Measurements from ENCODE around the gene IPCEF1.

Gene IPCEF1

DNA sequence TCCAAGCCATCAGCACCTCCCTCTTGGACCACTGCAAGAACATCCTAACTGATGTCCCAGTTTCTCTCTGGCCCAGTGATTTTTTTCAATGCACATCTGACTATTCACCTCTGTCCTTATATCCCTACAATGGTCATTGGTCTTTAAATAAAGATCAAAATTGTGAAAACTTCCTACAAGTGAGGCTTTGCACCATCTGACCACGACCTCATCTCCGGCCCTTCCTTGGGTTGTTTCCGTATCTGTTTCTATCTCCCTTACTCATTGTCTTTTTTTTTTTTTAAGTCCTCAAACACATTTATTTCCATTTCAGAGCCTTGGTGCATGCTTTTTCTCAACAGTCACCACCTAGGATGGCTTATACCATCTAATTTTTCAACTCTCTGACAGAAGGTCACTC lies 88.1 kb downstream of the IPCEF1 start:
- Histone ChIP-seq H3K4me3 (ENCODE audit: low read depth, low read length) (no peak overlapping the region), H3K36me3 (no peaks in the 10 kb centered on the region), H3K27me3 (ENCODE audit: insufficient read depth, low read depth, severe bottlenecking) (no peaks in the 10 kb centered on the region), H3K9me3 (ENCODE audit: severe bottlenecking) (peaks cover 3% of the 10 kb centered on the region), H3K27ac (no peak overlapping the region)
- TF ChIP-seq, protein P1, sequence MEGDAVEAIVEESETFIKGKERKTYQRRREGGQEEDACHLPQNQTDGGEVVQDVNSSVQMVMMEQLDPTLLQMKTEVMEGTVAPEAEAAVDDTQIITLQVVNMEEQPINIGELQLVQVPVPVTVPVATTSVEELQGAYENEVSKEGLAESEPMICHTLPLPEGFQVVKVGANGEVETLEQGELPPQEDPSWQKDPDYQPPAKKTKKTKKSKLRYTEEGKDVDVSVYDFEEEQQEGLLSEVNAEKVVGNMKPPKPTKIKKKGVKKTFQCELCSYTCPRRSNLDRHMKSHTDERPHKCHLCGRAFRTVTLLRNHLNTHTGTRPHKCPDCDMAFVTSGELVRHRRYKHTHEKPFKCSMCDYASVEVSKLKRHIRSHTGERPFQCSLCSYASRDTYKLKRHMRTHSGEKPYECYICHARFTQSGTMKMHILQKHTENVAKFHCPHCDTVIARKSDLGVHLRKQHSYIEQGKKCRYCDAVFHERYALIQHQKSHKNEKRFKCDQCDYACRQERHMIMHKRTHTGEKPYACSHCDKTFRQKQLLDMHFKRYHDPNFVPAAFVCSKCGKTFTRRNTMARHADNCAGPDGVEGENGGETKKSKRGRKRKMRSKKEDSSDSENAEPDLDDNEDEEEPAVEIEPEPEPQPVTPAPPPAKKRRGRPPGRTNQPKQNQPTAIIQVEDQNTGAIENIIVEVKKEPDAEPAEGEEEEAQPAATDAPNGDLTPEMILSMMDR (IDR thresholded peaks at IDR 0.05; ENCODE audit: low read depth, low read length): no peak
- DNase-seq: no peak

DNA sequence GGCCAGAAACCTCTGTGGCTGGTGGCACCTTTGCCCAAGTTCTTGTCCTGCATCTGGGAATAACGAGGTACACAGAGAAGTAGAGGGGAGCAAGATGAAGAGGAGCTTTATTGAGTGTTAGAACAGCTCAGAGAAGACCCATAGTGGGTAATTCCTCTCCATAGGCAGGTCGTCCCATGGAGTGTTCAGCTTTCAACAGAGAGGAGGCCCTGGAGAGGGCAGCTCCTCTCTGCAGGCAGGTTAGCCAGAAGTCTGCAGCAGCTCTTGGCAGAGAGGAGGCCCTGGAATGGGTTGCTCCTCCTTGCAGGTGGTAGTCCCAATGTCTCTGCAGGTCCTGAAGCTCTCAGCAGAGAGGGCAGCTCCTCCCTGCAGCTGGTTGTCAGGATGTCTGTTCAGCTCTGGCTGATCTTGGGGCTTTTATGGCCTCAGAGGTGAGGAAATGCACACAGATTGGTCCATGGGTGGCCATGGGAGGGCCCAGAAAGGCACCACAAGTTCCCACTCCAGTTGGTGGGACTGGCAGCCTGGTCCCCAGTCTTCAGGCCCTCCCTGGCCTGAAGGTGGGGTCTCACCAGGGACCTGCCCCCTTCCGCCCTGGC lies 89.0 kb downstream of the IPCEF1 start:
- no peaks in the 10 kb centered on the region for H3K27me3 ChIP-seq (ENCODE audit: insufficient read depth, low read depth, severe bottlenecking)
- peaks cover 3% of the 10 kb centered on the region for H3K9me3 ChIP-seq (ENCODE audit: severe bottlenecking)
- no peak for DNase-seq
- TF ChIP-seq, protein P1 (IDR thresholded peaks at IDR 0.05; ENCODE audit: low read depth, low read length): no peak
- H3K4me3 ChIP-seq (ENCODE audit: low read depth, low read length): no peak overlapping the region
- H3K36me3 ChIP-seq: no peaks in the 10 kb centered on the region
- no peak overlapping the region for H3K27ac ChIP-seq

DNA sequence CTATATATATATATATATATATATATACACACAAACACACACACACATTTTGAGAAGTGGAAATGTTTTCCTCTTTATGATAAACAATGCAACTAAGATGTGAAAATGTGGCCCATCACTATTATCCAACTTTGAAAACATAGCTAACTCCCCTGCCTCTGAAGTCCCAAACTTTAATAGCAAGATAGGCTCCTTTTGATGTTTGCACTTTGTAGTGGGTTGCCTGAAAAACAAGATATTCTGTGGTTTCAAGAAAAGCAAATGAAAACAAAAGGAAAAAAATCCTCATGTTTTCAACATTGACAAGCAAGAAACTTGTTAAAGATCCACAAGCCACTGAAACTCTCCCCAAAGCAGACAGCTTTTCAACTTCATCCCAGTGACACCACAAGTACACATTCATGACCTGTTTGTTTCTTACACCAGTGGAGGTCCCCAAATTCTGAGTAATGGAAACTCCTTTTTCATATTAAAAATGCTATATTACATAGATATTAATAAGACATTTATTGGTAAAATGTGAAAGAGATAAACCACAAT lies 90.0 kb downstream of the IPCEF1 start:
- H3K9me3 ChIP-seq (ENCODE audit: severe bottlenecking): peaks cover 3% of the 10 kb centered on the region
- H3K27me3 ChIP-seq (ENCODE audit: insufficient read depth, low read depth, severe bottlenecking): no peaks in the 10 kb centered on the region
- DNase-seq: no peak

DNA sequence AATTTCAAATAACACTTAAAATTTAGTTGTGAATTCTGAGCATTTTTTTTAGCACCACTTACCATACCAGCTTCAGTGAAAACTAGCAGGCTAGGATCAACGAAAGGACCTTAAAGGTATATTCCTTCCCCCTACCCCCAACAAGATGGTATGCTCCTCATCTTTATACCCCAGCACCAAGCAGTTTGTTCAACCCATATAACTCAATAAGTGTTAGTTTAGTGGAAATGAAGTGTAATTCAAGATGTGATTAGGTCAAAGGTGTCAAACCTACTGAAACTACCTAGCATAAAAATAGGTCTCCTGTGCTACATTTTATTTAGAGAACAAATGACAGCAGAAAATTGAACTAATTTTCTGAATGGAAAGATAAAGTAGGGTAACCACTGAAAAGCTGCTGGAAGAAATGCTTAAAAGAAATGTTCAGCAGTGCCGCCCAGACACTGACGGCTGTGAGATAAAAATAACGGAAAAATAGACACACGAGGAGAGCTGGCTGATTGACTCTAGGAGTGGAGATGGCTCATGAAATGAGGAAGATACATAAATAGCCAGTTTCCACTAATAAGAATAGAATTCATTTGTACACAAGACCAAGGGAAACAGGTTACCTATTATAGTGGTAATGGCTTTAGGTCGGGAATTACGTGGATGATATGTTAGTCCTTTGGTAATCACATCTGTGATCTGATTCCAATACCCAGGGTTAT lies 94.8 kb downstream of the IPCEF1 start:
- TF ChIP-seq, protein P1 (IDR thresholded peaks at IDR 0.05; ENCODE audit: low read depth, low read length): no peak
- DNase-seq: no peak
- H3K27ac ChIP-seq: no peak overlapping the region
- peaks cover 3% of the 10 kb centered on the region for H3K9me3 ChIP-seq (ENCODE audit: severe bottlenecking)
- no peaks in the 10 kb centered on the region for H3K27me3 ChIP-seq (ENCODE audit: insufficient read depth, low read depth, severe bottlenecking)
- H3K36me3 ChIP-seq: no peaks in the 10 kb centered on the region
- no peak overlapping the region for H3K4me3 ChIP-seq (ENCODE audit: low read depth, low read length)

More for the DNA sequence above, 90.0 kb downstream of the IPCEF1 start:
- Histone ChIP-seq H3K4me3 (ENCODE audit: low read depth, low read length) (no peak overlapping the region), H3K36me3 (no peaks in the 10 kb centered on the region), H3K27ac (no peak overlapping the region)
- TF ChIP-seq, protein P1 (IDR thresholded peaks at IDR 0.05; ENCODE audit: low read depth, low read length): no peak

DNA sequence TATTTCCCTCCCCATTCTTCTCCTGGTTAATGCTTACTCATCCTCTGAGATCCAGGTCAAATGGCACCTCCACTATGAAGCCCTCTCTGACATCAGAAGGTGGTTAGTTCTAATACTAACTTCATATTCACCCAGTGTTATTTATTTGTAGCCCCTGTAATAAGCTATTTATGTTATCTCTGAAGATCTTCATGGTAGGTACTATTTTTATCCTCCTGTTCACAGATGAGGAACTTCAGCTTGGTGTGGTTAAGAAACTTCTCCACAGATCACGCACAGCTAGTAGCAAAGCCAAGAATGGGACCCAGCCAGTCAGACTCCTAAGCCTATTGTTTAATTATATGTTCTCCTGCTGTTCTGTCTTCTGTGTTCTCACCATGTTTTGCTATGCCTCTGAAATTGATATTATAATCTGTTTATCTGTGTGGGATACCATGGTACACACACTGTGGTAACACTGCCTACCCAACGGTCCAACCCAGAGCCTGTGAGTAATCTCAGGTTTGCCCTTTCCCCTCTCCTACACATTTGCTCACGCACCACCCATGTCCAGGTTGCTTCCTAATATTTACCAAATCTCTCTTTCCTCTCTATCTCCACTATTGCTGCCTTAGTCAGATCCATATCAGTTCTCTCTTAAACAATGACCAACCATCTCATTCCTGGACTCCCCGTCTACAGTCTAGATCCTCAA lies 98.4 kb downstream of the IPCEF1 start:
- no peak for DNase-seq
- Histone ChIP-seq H3K4me3 (ENCODE audit: low read depth, low read length) (no peak overlapping the region), H3K27me3 (ENCODE audit: insufficient read depth, low read depth, severe bottlenecking) (no peaks in the 10 kb centered on the region), H3K36me3 (no peaks in the 10 kb centered on the region), H3K27ac (no peak overlapping the region), H3K9me3 (ENCODE audit: severe bottlenecking) (peaks cover 5% of the 10 kb centered on the region)
- TF ChIP-seq, protein P1 (IDR thresholded peaks at IDR 0.05; ENCODE audit: low read depth, low read length): no peak
